ENCODE data around the gene FCAMR. TPM values are rescaled to one million over a fixed set of nuclear protein-coding genes. Genes with fewer than 3 reads are reported as not detected.
"Not testable (repeated sequence)": the region's sequence is repeated elsewhere in the genome, so short reads cannot be mapped to it uniquely, and the experiment has no call there.

FCAMR gene
- total RNA-seq, 1 donor from 2014 or later = 3.6 TPM

DNA sequence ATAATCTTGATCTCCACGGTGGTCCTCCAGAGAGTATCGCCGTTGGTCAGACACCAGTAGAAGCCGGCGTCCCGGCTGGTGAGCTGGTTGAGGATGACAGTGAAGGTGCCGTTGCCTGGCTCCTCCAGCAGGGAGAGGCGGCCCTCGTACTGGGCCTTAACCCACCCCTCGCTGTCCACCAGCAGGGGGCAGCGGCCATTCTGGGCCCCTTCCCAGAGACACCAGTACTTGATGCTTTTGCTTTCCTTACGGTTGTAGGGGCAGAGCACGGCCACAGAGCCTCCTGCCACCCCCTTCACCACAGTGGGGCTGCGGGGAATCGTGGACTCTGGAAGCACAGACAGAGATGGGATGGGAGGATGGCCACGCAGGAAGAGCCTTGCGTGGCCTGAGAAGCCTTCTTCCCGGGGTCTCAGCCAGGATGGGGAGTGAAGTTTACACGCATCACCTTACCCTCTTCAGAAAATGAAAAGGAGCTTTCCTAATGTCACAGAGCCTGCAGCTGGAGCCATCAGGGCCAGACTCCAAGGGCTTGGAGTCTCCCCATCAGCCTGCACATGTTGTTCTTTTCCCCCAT, 34.7 kb downstream of the FCAMR start:
- peak; percentile 29 for DNase-seq (ENCODE audit: low read depth)

DNA sequence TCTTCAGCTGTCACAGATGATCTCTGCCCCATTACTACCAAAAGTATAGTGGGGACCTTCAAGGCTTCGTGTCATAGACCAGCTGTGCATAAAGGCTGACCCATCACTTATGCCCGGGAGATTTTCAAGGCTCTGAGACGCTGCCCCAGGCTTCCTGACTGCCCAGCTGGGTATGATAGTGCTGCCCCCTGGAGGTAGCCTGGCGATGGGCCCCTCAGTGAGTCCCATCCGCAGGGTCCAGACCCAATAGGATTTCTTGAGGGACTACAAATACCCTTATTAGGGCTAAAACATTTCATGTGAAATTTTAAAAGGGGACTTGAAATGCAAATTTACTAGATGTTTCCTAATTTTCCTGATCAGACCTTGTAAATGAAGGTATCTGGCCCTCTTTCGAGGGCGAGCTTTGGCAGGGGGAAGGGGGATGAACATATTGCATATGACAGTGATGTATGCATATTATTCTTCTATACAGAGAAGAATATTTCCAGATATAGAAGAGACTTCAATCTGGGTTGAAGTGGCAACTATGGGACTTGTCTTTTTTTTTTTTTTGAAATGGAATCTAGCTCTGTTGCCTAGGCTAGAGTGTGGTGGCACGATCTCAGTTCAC, 36.8 kb downstream of the FCAMR start:
- no peak for DNase-seq (ENCODE audit: low read depth)

DNA sequence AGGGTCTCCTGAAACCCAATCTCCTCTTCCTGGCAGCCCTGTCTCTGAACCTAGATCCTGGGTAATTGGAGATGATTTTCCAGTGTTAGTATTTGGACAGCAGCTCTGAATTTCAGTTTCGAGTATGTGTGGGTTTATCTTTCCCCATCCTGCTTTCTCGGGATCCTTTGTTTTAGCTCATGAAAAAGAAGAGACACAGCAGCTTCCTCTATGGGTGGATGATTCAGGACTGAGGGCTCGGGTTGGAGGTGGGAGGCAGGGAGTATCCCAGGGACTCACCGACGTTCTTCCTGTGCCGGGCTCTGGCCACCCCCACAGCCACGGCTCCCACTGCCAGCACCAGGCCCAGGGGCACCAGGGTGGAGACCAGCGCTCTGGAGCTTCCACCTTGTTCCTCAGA, 38.1 kb downstream of the FCAMR start:
- no peak for DNase-seq (ENCODE audit: low read depth)

DNA sequence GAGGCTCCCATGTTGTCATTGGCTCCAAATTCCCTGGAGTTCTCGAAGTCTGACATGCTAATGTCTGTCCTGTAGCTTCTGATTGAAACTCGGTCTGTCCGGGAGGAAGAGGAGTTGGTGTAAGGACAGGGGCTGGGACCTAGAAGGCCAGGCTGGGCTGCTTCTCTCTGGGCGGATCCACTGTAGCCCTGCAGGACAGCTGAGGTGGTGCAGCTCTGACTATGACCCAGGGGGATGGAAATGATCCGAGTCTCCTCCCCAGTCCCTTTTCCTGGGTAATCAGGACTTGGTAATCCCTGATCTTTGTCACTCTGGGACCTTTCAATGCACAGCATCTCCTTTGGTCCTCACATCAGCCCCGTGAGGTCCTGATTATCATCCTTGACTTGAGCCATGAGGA, 38.6 kb downstream of the FCAMR start:
- DNase-seq (ENCODE audit: low read depth) = no peak

DNA sequence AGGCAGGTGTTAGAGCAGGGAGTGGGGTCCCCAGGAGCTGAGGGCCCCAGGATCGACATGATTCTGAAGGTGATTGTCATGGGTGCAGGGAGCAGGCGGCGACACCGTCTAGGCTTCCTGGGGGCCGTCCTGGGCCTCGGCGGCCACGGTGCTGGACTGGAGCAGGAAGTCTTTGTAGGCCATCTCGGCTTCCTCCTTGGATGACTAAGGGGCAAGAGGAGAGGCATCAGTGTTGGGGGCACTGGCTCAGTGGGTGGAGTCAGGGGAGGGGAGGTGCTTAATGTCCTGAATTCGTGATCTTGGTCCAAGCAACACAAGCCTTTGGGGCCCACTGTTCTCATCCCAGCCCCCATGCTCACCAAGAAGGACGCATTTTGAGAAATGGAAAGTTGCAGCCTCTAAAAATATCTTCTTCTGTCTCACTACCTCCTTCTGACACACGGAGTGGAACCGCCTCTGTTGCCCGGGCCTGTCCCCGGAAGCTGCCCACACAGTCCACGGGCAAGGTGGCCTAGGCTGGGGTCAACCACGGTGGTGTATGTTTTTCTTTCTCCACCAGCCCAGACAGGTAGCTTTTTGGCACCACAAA, 40.0 kb downstream of the FCAMR start:
- no peak for DNase-seq (ENCODE audit: low read depth)

DNA sequence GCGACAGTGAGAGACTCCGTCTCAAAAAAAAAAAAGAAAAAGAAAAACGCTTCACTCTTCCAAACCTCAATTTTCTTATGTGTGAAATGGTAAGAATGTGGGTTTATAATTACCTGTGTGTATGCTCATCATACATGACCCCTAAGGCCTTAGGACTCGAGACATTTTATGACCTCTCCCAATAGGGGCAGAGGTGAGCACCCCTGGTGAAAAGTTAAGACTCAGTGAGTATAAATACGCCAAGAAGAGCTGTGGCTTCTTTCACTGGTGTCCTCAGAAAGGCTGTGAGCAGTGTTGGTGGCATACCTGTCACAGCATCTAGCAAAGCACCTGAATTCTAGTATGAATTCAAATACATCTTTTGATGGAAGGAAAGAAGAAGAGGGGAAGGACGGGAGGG, 40.7 kb downstream of the FCAMR start:
- DNase-seq (ENCODE audit: low read depth) = no peak

DNA sequence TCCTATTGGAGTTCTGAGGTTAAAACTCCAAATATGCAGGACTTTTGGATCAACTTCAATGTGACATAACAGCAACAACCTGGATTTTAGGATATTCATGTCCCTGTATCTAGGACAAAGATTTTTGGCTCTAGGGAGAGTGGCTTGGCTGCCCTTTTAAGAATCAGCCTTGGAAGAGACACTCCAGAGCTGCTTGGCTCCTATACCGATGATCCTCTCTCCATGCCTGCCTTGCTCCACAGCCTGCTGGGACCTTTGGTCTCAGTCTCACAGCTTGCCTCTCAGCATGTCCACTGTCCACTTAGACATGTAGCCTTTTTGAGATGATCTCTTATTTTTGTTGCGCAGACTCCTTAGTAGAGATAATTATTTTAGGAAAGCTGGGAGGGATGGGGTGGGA, 44.0 kb downstream of the FCAMR start:
- DNase-seq (ENCODE audit: low read depth) = no peak

DNA sequence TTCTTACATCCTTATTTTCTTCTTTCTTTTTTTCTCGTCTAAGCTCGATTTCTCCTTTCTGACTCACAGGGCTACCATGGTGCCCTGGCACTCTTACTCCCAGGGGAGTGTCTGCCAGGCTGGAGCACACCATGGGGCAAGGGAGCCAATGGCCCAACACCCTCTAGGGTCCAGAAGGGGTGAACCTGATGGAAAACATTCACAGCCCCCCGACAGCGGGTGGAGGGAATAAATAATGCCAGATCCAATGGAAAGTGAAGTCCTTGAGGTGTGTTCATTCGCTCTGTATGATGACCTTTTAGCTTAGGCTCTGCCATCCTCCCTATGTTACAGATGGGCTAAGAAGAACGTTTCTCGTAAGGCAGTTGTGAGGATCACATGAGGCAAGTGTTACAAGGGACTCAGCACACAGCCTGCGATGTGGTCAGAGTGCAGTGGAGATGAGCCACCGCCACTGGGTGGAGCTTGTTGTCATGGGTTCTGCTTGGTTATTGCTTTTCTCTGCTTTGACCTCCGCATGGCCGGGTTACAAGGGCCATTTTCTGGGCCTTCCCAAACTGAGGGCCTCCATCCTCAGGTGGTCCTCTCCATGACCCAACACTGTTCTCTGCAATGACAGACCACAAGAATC, 45.0 kb downstream of the FCAMR start:
- DNase-seq (ENCODE audit: low read depth) = peak; percentile 38

DNA sequence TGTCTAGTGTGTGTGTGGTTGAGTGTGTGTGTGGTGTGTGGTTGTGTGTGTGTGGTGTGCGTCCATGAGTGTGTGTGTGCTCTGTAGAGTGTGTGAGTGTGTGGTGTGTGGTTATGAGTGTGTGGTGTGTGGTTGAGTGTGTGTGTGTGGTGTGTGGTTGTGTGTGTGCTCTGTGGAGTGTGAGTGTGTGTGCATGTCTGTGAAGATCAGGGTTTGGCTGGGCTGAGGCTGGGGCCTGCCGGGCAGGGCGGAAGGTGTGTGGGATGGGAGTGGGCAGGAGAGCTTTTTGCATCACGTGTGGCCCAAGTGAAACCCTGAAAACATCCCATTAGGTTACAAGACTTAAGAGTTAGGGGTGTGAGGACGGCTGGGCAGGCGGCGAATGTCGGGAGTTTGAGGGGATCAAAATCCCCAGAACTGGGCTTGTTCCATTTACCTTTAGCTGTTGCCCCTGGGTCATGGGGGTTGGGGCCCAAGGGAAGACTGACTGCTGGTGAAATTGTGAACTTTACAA, 45.6 kb downstream of the FCAMR start:
- no peak for DNase-seq (ENCODE audit: low read depth)

DNA sequence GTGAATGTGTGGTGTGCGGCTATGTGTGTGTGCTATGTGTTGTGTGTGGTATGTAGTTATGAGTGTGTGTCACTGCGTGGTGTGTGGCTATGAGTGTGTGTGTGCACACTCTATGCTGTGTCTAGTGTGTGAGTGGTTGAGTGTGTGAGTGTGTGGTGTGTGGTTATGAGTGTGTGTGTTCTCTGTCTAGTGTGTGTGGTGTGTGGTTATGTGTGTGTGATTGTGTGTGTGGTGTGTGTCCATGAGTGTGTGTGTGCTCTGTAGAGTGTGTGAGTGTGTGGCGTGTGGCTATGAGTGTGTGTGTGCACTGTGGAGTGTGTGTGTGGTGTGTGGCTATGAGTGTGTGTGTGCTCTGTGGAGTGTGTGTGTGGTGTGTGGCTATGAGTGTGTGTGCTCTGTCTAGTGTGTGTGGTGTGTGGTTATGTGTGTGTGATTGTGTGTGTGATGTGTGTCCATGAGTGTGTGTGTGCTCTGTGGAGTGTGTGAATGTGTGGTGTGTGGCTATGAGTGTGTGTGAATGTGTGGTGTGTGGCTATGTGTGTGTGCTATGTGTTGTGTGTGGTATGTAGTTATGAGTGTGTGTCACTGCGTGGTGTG, 46.2 kb downstream of the FCAMR start:
- not testable (repeated sequence) for DNase-seq (ENCODE audit: low read depth)

DNA sequence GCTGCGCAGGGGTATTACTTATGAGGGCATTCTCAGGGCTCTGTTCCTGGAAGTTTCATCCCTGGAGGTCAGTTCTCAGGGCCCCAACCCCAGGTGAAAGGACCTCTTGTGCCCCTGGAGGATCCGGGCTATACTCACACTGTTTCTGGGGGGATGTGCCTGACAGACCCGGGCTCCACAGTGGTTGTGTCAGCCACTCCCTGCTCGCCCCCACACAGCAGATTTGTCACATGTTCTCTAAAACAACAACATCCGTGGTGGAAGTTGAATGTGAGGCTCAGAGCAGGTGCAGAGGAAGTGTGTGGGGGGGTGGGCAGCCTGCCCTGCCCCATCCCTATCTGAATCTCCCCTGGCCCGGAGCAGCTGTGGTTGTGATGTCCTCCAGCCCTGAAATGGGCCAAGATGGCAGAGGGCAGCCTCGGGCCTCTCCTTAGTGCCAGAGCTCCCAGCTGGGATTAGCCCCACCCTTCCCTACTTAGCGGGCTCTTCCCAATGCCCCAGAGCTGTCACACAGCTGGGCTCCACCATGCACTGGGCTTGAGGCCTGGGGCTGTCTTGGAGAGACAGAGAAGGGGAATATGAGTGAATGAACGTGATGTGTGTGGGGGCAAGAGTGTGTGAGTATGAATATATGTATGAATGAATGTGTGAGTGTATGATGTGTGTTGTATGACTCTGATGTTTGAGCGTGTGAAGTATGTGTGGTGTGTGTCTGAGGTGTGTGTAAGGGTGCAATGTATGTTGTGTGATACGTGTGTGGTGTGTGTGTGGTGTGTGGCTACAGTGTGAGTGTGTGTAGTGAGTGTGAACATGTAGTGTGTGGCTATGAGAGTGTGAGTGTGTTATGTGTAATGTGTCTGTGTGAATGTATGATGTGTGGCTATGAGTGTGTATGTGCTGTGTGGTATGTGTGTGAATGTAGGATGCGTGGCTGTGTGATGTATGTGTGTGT, 47.0 kb downstream of the FCAMR start:
- no peak for DNase-seq (ENCODE audit: low read depth)

DNA sequence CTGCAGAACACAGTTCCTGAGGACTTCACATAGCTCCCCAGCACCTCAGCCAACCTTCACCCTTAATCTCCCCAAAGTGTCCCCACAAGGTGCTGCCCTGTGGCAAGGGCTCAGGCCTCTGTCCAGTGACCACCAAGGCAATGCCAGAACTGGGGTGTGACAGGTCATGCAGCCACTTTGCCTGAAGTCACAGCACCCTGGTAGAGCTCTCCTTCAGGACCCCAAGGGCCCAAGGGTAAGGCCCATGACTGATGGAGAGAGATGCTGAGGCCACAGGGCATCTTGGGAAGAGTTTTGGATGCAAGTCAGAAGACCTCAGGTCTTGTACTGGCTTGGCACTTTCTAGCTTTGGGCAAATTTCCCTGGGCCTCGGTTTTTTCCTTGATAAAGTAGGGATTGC, 47.7 kb downstream of the FCAMR start:
- no peak for DNase-seq (ENCODE audit: low read depth)

DNA sequence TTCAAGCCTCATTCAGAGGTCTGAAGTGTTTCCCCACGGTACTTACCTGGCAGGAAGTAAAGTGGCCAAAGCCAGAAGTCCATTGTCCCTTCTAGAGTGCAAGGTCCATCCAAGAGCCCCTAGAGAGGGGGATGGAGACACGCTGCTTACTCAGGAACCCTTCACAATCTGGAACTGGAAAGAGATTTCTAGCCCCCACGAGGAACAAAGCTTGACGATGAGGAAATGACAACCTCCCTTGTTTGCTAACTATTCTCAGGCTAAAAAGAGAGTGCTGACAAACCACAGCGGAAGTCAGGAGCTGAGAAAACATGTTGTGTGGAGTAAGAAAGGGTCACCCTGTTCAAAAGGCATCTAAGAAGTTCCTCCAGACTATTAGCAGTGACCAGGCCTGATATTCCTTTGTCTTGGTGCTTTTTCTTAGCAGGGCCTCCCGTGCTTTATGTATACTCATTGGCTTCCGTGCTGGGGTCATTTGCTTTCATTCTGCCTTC, 48.4 kb downstream of the FCAMR start, which contains the start of gene FCMR:
FCMR (minus strand) TSS at position 170 of the 494 bp plus-strand sequence; CDS start at position 83, 87 bp downstream.
- DNase-seq (ENCODE audit: low read depth) = no peak

DNA sequence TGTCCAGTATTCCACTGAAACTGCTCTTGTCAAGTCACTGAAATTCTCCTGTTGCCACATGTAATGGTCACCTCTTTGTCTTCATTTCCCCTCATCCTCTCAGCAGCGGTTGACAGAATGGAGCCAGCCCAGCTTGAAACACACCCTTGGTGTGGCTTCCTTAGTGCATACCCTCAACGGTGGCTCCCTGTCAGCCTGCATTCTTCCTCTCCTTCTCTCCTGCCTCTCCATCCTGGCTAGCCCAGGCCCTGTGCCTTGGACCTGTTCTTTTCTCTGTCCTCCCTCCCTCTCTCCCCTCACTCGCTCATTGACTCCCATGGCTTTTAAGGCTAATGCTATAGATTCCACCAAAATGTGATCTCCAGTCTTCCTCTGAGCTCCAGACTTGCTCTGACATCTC, 52.2 kb downstream of the FCAMR start:
- no peak for DNase-seq (ENCODE audit: low read depth)

DNA sequence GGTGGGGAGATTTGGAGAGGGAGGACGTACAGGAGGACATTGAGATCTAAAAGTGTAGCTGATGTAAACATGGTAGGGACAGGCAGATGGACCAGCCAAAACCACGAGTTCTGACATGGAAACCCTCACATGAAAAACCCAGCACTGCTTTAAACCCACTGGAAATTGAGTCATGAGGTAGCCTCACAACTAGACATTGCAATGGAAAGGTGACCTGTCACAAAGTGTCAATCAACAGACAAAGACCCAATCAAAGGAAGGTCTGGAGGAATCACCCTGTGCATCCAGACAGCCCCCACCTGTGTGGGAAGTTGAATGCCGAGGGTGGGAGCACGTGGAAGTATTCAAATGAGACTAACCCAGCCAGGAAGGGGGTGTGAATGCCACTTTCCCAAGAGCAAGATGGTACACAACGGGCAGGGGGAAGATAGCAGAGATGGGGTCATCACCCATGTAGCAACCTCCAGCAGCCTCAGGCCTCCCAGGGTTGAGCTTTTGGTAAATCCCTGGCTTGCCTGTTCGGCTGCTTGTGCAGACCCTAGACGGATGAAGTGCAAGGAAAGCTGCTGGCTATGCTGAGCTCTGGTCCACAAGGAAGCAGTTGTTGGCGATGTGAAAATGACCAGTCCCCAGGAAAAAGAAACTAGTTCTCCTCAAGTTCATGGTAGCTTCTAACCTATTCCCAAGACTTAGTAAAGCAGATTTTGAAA, 54.1 kb downstream of the FCAMR start:
- DNase-seq (ENCODE audit: low read depth) = no peak

DNA sequence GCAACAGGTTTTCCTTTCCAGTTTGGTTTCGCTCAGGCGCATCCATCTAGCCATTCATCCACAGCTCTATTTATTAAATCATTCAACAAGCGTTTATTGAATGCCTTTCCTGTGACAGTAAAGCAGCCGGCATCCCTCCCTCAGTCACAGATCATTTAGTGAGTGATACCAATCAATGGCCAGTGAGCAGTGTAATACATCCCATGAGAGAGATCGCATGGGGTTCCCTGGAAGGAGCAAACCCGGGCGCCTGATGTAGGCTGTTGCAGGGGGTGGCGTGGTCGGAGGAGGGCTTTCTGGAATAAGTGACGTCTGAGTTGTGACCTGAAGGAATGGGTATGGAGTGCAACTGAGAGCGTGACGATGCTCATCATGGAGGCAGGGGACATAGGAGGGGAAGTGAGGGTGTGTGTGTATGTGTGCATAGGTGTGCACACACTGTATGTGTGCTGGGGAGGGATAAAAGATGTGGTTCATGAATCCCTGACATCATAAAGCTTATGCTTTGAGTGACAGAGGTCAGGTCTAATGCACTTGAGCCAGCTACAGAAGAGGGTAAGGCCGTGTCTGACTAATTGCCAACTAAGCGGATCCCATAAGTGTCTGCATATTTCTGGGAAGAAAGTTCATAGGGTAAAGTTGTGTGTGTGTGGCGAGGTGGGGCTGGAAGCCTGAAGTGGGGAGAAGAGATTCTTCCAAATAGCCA, 55.1 kb downstream of the FCAMR start:
- peak; percentile 25 for DNase-seq (ENCODE audit: low read depth)

DNA sequence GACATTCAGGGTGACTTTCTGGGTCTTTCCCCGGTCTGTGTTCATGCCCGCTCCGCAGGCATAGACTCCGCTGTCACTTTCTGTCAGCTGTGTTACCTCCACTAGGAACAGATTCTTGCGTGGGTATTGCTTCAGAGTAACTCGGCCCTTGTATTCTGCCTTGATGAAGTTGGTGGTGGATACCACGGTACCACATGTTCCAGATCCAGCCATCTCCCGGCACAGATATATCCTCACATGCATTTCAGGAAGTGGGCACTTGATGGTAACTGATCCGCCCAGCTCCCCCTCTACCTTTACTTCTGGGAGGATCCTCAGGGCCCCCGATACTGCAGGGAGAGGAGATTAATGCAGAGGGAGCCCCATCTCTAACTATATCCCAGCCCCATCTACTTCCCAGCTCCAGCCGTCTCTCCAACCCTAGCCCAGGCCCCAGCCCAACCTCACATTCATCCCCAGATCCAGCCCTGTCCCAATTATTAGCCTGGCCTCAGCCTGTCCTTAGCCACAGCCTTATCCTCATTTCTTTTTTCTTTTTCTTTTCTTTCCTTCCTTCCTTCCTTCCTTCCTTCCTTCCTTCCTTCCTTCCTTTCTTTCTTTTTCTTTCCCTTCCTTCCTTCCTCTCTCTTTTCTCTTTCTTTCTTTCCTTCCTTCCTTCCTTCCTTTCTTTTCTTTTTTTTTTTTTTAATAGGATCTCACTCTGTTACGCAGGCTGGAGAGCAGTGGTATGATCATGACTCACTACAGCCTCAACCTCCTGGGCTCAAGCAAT, 56.3 kb downstream of the FCAMR start:
- no peak for DNase-seq (ENCODE audit: low read depth)

DNA sequence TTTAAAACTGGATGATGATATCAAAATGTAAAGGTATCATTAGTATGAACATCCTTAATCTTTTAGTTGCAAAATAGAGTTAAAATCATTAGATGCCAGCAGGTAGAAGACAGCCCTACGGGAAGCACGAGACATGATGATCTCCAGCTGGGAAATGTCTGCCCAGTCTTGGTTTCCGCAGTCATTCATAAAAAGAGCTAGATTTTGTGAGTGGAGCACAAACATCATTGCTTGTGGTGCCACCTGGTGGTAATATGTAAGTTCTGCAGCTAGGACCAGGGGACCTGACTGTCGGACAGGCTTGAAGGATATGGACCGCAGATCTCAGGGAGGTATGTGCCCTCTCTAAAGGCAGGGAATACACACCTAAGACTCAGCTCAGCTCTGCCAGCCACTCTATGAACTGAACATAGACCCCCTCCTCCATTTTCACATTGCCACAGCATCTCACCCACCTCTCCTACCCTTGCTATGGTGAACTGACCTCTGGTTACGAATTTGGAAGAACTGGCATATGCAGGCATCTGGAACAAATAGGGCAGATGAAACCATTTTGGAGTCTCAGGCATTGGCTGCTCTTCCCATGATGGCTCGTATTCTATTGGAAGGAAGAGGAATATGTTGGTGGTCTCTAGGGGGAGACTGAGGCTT, 57.7 kb downstream of the FCAMR start:
- peak; percentile 69 for DNase-seq (ENCODE audit: low read depth)

Measured in renal cortical epithelial cell (primary cell).